Measurements from ENCODE around the gene SPRY4.

DNA sequence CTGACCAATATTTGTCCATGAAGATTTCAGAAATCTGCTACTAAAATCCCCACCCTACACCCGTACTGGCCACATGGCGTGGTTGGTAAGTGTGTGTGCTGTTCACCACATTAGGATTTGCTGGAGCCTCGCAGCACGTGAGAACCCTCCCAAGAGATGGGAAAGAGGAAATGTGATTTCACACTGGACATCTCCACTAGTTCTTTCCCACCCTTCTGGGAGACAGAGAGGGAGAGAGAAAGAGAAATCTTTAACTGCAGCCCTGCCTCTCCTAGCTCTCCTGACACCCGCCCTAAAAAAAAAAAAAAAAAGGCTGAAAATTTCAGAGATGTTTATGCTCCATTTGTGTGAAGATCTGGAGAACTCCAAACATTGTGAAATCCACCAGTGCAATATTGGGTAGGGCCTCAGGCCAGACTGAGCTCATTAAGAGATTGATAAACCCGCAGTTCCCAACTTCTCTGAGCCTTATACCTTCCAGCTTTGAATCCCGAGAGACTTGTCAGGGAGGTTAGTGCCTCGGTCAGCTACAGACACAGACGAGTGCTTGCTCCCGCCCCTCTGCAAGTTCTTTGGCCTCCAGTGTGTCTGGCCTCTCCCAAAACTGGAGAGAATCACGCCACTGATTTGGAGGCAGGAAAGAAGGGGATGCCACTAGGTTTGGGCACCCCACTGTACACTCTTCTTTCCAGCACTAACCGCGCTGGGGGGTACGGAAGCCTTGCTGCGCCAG is 1.9 kb downstream of the SPRY4 start:
- no peak for TF ChIP-seq POLR2A (IDR thresholded peaks at IDR 0.05; ENCODE audit: low read depth, low read length)
- TF ChIP-seq POLR2AphosphoS5 (IDR thresholded peaks at IDR 0.05; ENCODE audit: low read depth, low read length): no peak
- no peak for TF ChIP-seq TAF1 (IDR thresholded peaks at IDR 0.05; ENCODE audit: borderline replicate concordance, low read depth, low read length)

Data from GM12892 (cell line).